T-helper 9 cell (primary cell): ENCODE data around the gene NDP.

Source experiments
- DNase-seq: peaks from one replicate; pipeline ENCODE4 v3.0.0-alpha.2; 2020
- total RNA-seq, 2 donors: gene quantifications; one replicate each; lab custom pipeline; 2026; lab: John Stamatoyannopoulos, UW

The NDP gene, protein sequence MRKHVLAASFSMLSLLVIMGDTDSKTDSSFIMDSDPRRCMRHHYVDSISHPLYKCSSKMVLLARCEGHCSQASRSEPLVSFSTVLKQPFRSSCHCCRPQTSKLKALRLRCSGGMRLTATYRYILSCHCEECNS
- 0 reads per million in 2 donors for total RNA-seq

DNA sequence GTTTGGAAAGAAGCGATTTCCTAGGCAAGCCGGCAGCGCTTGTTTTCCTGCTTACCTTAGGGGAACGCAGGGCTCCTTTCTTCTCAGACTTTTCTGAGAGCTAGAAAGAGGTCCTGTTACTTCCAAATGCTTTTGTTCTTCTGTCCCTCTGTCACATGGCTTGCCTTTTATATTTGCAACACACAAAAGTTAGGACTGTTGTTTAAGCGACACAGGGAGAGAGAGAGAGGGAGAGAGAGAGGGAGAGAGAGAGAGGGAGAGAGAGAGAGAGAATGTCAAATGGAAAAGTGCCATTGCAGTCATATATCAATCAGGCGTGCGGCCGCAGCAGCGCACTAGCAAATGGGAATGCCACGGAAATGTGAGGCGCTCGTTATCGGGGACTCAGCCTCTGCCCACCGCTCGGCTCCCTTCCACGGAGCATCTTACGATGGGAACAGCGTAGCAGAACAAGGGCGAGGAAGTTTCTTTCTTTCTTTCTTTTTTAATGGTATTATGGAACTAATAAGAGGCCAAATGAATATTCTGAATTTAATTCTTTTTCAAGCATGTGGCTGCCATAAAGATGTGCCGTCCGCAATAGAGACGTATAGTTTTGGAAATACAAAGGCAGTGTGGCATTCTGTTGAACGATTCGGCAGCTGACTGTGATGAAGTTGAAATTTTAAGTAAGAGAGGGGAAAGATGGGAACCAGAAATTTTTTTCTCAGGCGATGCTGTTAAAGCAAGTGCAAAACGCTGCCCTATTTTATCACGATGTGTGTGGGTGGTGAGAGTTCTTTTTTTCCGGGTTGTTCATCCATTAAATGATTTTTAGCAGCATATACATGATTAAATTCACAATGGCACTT lies at the start of gene NDP:
Gene NDP (minus strand): TSS at position 142 of the 851 bp plus-strand sequence. CDS start 14,745 bp downstream, outside the sequence.
- no peak for DNase-seq

DNA sequence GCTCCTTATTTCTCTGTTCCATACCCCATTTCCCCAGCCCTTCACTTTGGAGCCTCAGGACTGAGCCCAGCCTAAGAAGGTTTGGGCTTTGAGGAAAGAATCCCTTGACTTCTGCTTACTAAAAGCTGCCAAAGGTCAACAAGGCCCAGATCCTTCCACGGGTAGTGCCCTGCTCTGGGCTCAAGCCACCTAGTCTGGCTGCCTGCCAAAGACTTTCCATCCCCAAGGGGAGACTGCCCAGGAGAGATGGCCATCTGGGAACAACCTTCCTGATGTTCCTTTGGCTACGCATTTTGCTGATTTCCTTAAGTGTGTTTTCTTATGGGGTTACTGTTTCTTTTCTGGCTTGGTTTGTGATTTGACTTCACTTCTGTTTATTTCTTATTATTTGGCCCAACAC lies 49.8 kb upstream of the NDP start:
- no peak for DNase-seq

DNA sequence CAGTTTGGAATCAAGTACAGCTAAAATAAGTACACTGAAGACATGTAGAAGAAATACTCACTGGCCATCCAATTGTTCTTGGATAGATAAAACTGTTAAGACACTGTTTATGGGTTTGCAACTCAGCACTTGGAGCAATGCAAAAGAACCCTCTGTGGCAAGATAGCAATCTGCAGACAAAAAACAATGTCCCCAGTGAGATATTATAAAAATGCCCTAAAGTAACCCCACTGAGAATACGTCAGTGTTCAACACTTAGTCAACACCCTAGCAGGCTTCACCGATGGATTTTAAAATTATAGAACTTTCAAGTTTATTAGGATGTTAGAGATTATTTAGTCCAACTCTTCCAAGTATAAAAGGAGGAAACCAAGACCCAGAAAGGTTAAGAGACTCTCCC lies 47.5 kb upstream of the NDP start:
- DNase-seq = no peak

DNA sequence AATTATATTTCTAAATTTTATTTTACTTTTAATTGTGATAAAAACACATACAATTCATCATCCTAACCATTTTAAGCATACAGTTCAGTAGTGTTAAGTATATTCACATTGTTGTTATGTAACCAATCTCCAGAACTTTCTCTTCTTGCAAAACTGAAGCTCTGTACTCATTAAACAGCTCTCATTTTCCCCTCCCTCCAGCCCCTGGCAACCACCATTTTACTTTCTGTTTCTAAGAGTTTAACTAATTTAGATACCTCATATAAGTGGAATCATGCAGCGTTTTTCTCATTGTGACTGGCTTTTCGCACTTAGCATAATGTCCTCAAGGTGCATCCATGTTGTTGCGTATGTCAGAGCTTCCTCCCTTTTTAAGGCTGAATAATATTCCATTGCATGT lies 46.7 kb upstream of the NDP start:
- no peak for DNase-seq

DNA sequence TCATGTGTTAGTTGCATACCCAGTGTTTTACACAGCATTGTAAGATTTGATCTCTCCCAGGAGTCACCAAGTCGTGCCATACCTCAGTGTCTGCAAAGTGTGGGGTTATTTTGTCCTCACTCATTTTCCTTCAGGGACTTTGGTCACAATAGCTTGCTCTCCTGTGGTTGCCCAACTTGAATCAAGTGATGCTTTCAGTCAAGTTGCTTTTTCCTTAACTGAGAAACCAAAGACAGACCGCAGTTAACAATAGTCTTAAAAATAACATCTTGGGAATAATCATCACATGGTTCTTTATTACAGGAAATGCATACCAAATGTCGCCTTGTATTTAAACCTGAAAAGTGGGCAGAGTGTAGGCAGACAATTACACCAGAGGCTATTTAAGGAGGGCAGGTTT lies 44.5 kb upstream of the NDP start:
- DNase-seq = no peak

DNA sequence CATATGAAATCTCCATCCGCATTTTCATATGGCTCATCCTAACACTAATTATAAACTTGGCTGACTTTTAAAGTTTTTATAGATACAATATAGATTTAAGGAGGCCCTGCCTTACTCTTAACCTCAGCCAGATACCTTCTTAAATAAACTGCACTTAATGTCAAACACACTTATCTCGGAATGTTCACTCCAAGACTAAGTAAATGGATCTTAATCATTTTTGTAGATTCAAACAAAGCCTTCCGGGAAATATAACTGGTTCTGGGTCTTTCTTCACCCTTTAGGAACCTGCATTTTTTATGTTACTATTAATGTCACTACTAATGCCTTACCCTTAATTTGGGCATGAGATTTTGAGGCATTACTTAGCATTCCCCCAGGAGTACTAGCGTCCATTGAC lies 43.7 kb upstream of the NDP start:
- DNase-seq = no peak

DNA sequence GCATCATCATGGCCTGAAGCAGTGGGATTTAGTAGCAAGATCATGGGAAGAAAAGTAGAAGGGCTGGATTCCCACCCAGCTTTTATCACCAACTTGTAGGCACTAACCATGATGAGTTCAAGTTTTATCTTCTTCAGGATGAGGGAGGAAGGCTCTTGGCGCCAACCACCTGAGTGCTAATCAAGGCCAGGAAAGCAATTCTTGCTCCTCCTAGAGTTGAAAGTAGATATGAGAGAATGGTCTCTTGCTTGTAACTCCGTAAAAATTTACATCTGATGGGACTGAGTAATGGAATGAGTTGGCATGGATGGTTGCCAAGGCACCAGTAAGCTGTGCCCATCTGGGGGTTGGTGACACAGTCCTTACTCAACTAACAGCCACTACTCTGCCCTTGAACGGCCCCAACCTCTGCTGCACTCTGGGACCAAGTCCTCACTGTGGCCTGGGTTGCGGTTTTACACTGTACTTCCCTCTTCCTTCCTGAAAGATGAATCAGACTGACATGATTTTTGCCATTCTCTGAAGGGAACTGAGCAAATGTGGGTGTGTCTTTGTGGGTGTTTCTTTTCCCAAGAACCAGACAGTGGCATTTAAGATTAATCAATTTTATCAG lies 39.4 kb upstream of the NDP start:
- peak; percentile 1 for DNase-seq

DNA sequence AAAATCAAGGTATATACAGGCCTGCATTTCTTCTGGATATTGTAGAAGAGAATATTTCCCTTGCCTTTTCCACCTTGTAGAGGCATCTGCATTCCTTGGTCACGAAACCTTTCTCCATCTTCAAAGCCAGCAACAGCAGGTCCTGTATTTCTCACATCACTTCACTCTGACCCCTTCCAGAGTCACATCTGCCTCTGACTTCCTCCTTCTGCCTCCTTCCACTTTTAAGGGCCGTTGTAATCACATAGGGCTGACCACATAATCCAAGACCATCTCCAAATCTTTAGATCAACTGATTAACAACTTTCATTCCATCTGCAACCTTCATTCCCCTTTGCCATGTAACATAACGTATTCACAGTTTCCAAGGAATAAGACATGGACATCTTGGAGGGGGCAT lies 38.3 kb upstream of the NDP start:
- DNase-seq = no peak

DNA sequence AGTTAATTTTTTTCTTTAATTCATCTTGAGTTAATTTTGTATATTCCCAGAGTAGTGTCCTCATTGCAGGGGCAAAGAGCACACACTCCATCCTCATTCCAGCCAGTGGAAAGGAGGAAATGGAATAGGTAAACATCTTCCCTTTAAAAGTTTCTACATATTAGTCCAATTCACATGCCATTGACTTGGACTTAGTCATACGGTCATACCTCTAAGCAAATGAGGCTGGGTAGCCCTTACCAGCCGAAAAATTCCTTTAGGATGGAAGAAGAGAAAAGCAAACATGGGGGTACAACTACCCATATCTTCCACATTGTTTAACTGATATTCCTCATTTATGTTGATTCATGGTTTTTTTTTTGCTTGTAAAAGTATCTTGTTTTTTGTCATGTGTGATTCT lies 37.4 kb upstream of the NDP start:
- DNase-seq = no peak

DNA sequence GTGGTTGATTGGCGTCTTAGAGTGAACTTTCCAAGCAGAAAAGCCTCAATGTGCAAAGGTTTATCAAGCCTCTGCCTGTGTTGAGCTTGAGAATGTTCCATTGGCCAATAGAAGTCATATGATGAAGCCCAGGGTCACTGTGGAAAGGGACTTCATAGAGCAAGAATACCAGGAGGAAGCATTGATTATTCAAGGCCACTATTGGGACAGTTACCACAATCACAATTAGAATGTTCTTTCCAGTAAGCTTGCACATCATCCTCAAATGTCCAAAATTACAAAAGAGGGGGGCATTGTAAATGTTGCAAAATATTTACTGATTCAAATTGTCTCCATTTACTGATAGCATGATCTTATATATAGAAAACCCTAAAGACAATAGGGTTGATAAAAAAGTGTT lies 32.9 kb upstream of the NDP start:
- DNase-seq = no peak

DNA sequence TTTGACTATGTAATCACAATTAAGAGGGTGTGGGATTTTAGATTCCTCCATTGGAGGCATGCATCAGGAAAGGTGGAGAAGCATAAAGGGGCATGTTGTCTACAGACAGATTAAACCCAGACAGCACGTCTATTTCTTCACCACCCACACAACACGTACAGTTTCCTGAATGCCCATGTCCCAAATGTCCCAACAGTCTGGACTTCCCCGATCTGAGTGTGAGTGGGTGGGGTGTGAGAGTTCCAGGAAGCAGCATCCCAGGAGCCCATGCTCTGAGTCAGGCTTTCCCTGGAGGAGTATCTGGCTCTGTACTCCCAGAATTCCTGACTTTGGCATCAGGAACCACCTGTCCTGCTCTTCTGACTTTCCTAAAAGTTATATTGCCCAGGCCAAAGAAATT lies 30.8 kb upstream of the NDP start:
- no peak for DNase-seq

DNA sequence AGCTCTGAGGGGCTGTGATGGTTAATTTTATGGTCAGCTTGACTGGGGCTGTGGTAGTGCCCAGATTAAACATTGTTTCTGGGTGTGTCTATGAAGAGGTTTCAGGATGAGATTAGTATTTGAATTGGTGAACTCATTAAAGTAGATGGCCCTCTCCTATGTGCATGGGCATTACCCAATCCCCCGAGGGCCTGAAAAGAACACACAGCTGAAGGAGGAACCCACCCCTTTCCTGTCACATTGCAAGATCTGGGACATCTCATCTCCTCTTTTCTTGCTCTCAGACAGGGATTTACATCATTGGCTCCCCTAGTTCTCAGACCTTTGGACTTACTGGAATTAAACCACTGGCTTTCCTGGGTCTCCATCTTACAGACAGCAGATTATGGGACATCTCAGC lies 29.4 kb upstream of the NDP start:
- no peak for DNase-seq

DNA sequence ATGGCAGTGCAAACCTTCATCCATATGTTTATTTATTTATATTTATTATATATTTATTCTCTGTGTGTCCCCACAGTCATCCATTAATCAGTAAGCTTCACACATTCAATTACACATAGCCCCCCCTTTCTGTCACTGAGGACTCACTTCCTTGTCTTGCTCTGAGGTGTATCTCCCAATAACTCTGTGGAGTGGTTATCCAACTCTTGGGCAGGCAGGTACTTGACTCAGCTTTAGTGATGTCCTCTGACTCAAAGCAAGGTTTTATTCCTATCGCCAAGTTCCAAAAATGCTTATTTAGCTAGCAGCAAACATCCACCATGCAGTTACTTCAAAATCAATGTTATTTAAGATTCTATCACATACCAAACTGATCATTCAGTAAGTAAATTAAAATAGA lies 25.2 kb upstream of the NDP start:
- no peak for DNase-seq

DNA sequence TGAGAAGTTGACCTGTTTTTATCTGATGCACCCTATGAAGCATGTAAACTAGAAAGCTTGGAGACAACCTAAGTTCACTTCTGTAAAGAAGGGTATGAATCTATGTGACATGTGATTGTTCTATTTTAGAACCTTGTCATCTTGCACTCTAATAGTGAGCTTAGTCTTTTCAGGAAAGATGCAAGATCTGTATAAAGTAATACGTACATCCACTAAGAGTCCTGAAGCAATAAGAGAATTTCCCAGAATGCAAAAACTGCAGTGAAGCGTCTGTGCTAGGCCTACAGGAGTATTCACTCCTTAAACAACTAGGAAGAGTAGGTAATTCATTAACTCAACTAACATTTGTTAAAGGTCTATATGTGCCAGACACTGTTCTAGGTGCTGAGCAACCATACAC lies 23.3 kb upstream of the NDP start:
- no peak for DNase-seq

DNA sequence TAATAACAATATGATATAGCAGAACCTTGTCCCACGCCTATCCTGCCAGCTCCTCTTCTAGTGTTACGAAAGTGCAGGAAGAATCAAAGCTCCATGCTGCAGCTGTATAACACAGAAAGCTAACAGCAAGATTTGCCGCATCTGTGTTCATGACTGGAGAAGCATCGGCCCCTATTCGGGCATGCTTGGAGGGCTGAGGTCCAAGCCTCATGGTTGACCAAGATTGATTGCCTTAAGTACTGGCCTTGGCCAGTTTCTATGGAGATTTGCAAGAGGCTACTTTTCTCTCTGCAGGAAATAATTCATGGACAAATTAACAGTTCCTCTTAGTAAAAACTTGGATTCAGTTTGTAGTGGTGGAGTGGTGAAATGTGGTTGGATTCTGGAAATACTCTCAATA lies 12.9 kb upstream of the NDP start:
- no peak for DNase-seq

DNA sequence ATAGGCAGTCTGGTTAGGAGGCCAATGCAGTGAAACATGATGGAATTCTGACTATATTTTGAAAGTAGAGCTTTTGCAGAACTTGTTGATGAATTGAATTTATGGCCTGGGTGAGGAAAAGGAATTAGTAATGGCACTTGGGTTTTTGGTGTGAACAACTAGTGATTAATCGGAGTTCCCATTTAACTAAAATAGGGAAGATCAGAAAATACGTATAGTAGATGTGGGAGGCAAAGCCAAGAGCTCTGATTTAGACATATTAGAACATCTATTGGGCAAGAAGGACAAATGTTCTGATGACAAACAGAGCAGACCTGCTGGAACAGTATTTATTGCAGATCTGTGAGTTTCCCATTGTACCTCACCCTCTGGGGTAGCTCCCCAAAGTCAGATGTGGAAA lies 12.3 kb upstream of the NDP start:
- DNase-seq = no peak

DNA sequence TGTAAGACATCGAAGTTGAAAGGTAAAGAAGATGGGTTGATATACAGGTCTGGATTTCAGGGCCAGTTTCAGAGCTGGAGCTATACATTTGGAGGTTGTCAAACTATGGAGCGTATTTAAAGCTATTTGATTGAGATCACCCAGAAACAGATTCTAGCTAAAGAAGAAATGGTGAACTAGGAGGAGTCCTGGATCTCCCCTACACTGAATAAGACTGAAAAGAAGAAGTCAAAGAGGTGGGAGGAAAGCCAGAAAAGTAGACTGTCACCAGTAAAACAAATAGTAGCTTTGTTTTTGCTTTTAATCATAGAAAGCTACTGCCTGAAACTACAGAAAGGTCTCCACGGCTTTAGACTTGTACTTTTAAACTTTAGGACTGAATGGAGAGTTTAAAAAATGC lies 5.0 kb upstream of the NDP start:
- no peak for DNase-seq

DNA sequence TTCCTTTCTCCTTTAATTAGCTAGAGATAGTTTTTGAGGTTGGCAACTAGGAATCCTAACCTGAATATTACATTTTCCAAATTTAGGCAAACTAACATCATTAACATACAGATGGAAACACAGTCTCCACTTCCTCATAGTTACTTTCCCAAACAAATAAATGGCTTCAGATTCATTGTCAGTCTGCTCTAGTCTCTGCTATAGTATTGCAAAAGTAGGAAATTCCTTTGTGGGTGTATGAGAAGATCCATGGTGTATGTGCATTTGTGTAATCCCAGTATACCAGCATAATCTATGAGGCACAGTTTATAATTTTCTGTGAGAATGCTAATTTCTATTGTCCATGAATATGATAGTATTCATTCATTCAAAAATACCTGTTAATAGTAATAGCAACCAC lies 3.0 kb upstream of the NDP start:
- DNase-seq = no peak

DNA sequence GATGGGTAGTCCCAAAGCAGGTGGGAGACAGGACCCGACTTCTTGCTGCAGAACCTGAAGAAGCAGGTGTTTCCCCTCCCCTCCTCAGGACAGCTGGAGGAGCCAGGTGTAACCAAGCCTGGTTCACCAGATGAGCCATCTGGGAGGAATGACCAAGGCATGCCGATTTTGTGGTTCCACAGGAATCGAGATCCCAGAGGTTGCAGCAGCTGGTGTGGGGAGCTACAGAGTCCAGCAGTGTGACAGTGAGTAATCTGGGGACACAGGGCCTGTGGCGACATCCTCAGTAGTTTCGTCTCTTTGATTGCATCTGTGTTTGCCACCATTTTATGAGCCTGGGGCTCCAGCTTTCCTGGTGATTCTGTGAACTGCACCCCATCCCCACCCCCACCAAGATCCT lies 2.6 kb upstream of the NDP start:
- no peak for DNase-seq

DNA sequence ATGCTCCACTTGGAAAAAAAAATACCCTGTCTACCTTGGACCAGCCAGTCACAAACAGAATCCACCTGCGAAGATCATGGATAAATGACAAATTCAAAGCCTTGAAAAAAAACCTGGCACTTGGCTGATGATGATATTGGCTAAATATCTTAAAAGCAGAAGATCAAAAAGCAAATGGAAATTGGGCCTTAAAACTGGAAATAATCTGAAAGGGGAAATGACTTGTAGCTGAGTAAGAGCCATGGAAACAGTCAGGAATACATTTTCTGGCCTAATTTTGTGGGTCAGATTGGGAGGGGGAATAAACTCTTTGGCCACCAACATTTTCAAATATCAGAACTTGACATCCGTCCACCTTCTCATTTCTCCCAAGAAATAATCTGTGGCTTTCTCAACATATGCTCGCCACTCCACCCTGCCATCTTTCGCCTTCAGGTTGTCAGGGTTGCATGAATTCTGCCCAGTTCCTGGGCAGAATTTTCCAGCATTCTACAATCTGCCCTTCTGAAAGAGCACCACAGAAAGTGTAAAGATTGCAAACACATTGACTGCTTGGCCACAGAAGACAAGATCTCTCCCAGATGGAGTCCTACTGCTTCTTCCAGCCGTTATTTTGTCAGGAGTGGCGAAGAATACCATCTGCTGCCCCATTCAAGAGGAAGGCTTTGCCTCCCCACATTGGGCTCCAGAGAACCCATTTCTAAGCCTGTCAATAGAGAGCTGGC lies 1.7 kb upstream of the NDP start:
- DNase-seq = no peak

DNA sequence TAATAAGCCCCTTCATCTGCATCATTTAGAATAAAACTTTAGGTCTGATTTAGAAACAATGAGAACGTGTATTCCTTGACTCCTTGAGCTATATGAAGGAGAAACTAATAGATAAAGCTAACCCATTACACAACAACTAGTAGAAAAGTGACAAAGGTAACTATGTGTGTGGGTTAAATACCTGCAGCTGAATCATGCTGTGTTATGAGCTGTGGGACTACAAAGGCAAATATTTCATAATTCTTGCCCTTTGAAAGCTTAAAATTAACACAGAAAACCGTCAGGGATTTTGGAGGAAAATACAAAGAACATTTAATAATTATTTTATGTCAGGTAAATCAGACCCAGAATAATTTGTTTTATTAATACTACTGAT lies 898 bp upstream of the NDP start:
- no peak for DNase-seq

DNA sequence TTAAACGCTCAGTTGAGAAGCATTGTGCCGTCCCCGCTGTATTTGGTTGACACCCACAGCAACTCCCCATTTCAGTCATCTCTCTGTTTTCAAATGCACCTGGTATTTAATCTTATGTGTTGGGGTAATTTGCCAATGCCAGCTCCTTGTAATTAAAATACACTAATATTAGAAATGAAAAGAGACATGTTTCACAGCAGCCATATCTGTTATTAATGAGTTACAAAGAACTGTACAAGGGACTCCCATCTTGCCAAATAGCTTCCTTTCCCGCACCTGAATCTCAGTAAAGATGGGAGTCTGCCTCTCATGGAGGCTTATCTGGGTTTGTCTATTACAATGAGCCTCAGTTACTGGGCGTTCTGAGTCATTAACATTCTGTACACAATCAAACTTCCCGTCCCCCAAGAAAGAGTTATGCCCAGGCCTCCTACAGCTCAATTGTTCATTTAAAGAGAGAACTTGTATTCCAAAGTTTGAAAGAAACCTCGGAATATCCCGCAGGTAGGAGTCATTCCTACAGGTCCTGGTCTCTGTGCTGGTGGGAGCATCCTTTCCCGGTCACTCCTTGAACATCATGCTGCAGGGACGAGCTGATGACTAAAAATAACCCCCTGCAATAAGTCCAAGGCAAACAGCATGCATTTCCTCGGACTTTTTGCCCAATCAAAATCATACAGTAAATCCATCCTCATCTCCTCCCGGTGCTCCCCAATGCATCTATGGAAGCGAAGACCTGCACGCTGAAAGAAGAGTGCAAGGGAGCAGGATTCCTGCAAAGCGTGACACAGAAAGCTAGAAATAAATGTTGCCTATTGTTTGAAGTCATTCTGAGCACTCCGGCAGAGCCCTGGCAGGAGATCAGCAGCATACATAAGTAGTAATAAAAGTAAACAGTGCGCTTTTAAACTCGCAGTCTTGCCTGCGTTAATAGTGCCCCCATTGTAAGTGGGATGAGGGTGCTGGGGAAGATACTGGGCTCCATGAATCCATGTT lies 926 bp downstream of the NDP start:
- DNase-seq = no peak
